ENCODE data around the gene SPOPL.
A peak's percentile ranks its signal among the peaks of the same experiment; 100 is the strongest.

SPOPL gene

DNA sequence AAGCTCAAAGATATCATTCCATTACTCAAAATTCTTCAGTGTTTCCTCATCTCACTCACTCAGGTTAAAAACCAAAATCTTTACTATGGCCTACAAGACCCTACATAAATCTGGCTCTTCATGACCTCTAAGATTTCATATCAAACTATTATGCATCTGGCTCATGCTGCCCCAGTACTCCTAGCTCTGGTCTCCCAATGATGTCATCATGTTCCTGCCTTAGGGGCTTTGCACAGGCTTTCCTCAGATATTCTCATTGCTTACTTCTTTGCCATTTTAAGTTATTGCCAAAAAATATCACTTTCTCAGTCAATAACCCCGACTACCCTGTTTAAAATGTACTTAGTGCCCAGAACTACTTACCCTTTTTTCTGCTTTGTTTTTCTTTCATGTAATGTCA is 33.0 kb upstream of the SPOPL start:
- ChIA-PET POLR2A (interaction anchor here (0.7 kb wide), 1 partner anchor 397 kb away, joined by 4 read pairs; no protein-coding TSS in a partner anchor), CTCF (no interaction called here)
- Histone ChIP-seq H3K27ac (ENCODE audit: extremely low read depth, low read depth, low read length) (no peak overlapping the region), H3K4me3 (ENCODE audit: low read depth, low read length) (no peak overlapping the region), H3K4me1 (ENCODE audit: control insufficient read depth, insufficient read depth, low read length) (no peaks in the 10 kb centered on the region), H3K9me3 (ENCODE audit: control insufficient read depth, insufficient read depth, low read depth, low read length) (no peaks in the 10 kb centered on the region), H3K36me3 (ENCODE audit: control insufficient read depth in 2 of 2, insufficient read depth in 1 of 2, low read length in 2 of 2) (no peaks in the 10 kb centered on the region; a peak in 1 of 3 replicates)
- TF ChIP-seq ZNF521 (tag by site-specific recombination; IDR thresholded peaks at IDR 0.05) (no peak), ZNF776 (tag by site-specific recombination; IDR thresholded peaks at IDR 0.05; ENCODE audit: borderline replicate concordance) (no peak), ZNF623 (tag by site-specific recombination; IDR thresholded peaks at IDR 0.05) (peak; percentile 41), ZNF335 (tag by site-specific recombination; conservative IDR thresholded peaks at IDR 0.05) (0 out of 2 replicates have a peak, but pooled peaks have one; percentile 14), ZNF792 (tag by site-specific recombination; IDR thresholded peaks at IDR 0.05) (no peak), ZNF132 (tag by site-specific recombination; IDR thresholded peaks at IDR 0.05; ENCODE audit: borderline replicate concordance) (no peak), ZNF768 (tag by site-specific recombination; IDR thresholded peaks at IDR 0.05) (no peak), MEIS1 (CRISPR knock-in tag; IDR thresholded peaks at IDR 0.05; ENCODE audit: borderline replicate concordance) (no peak), ZNF19 (tag by site-specific recombination; IDR thresholded peaks at IDR 0.05; ENCODE audit: low read depth) (no peak), ZBTB20 (tag by site-specific recombination; IDR thresholded peaks at IDR 0.05) (no peak)
- TF ChIP-seq, protein P1, sequence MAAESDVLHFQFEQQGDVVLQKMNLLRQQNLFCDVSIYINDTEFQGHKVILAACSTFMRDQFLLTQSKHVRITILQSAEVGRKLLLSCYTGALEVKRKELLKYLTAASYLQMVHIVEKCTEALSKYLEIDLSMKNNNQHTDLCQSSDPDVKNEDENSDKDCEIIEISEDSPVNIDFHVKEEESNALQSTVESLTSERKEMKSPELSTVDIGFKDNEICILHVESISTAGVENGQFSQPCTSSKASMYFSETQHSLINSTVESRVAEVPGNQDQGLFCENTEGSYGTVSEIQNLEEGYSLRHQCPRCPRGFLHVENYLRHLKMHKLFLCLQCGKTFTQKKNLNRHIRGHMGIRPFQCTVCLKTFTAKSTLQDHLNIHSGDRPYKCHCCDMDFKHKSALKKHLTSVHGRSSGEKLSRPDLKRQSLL (tag by site-specific recombination; IDR thresholded peaks at IDR 0.05), result no peak
- TF ChIP-seq, protein P2, sequence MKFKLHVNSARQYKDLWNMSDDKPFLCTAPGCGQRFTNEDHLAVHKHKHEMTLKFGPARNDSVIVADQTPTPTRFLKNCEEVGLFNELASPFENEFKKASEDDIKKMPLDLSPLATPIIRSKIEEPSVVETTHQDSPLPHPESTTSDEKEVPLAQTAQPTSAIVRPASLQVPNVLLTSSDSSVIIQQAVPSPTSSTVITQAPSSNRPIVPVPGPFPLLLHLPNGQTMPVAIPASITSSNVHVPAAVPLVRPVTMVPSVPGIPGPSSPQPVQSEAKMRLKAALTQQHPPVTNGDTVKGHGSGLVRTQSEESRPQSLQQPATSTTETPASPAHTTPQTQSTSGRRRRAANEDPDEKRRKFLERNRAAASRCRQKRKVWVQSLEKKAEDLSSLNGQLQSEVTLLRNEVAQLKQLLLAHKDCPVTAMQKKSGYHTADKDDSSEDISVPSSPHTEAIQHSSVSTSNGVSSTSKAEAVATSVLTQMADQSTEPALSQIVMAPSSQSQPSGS (tag by site-specific recombination; IDR thresholded peaks at IDR 0.05; ENCODE audit: low read depth), result peak; percentile 66

DNA sequence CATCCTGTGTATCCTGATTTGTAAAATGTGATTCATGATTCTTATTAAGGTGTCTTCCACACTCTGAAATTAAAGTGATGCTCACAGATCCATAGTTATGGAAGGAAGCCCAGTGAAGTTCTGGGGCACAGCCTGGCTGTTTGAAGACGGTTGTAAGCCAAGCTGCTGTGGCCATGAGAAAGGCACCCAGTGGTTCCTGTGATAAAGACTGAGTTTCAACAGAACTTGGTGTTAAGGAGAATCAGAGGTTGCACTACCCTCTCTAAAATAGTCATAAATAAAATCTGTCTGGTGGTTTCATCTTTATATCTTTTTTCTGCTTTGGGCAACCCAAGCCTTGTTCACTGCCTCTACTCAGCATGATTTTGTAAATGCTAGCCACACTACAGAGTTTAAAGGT is 32.2 kb upstream of the SPOPL start:
- no peaks in the 10 kb centered on the region for H3K9me3 ChIP-seq (ENCODE audit: control insufficient read depth, insufficient read depth, low read depth, low read length)
- H3K27ac ChIP-seq (ENCODE audit: extremely low read depth, low read depth, low read length), result no peak overlapping the region
- H3K4me3 ChIP-seq (ENCODE audit: low read depth, low read length), result no peak overlapping the region
- no peaks in the 10 kb centered on the region for H3K4me1 ChIP-seq (ENCODE audit: control insufficient read depth, insufficient read depth, low read length)
- no peaks in the 10 kb centered on the region; a peak in 1 of 3 replicates for H3K36me3 ChIP-seq (ENCODE audit: control insufficient read depth in 2 of 2, insufficient read depth in 1 of 2, low read length in 2 of 2)
- ChIA-PET POLR2A (no interaction called here), CTCF (no interaction called here)
- TF ChIP-seq GLIS2 (tag by site-specific recombination; IDR thresholded peaks at IDR 0.05) (no peak), EGR2 (tag by site-specific recombination; IDR thresholded peaks at IDR 0.05; ENCODE audit: low read depth) (no peak), ZSCAN16 (tag by site-specific recombination; IDR thresholded peaks at IDR 0.05) (no peak), WT1 (tag by site-specific recombination; IDR thresholded peaks at IDR 0.05) (no peak), ZFP69B (tag by site-specific recombination; IDR thresholded peaks at IDR 0.05) (no peak), ZNF670 (tag by site-specific recombination; IDR thresholded peaks at IDR 0.05; ENCODE audit: low read depth) (no peak), ZNF791 (tag by site-specific recombination; IDR thresholded peaks at IDR 0.05) (no peak), ZFP37 (tag by site-specific recombination; IDR thresholded peaks at IDR 0.05) (no peak), KLF7 (tag by site-specific recombination; IDR thresholded peaks at IDR 0.05; ENCODE audit: borderline replicate concordance) (no peak), ZNF596 (tag by site-specific recombination; IDR thresholded peaks at IDR 0.05) (no peak), ZNF112 (tag by site-specific recombination; IDR thresholded peaks at IDR 0.05) (no peak), ZNF16 (tag by site-specific recombination; IDR thresholded peaks at IDR 0.05; ENCODE audit: low read depth) (no peak)
- TF ChIP-seq, protein P3, sequence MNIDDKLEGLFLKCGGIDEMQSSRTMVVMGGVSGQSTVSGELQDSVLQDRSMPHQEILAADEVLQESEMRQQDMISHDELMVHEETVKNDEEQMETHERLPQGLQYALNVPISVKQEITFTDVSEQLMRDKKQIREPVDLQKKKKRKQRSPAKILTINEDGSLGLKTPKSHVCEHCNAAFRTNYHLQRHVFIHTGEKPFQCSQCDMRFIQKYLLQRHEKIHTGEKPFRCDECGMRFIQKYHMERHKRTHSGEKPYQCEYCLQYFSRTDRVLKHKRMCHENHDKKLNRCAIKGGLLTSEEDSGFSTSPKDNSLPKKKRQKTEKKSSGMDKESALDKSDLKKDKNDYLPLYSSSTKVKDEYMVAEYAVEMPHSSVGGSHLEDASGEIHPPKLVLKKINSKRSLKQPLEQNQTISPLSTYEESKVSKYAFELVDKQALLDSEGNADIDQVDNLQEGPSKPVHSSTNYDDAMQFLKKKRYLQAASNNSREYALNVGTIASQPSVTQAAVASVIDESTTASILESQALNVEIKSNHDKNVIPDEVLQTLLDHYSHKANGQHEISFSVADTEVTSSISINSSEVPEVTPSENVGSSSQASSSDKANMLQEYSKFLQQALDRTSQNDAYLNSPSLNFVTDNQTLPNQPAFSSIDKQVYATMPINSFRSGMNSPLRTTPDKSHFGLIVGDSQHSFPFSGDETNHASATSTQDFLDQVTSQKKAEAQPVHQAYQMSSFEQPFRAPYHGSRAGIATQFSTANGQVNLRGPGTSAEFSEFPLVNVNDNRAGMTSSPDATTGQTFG (tag by site-specific recombination; IDR thresholded peaks at IDR 0.05; ENCODE audit: borderline replicate concordance), result no peak
- TF ChIP-seq, protein P4, sequence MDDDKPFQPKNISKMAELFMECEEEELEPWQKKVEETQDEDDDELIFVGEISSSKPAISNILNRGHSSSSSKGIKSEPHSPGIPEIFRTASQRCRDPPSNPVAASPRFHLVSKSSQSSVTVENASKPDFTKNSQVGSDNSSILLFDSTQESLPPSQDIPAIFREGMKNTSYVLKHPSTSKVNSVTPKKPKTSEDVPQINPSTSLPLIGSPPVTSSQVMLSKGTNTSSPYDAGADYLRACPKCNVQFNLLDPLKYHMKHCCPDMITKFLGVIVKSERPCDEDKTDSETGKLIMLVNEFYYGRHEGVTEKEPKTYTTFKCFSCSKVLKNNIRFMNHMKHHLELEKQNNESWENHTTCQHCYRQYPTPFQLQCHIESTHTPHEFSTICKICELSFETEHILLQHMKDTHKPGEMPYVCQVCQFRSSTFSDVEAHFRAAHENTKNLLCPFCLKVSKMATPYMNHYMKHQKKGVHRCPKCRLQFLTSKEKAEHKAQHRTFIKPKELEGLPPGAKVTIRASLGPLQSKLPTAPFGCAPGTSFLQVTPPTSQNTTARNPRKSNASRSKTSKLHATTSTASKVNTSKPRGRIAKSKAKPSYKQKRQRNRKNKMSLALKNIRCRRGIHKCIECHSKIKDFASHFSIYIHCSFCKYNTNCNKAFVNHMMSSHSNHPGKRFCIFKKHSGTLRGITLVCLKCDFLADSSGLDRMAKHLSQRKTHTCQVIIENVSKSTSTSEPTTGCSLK (tag by site-specific recombination; IDR thresholded peaks at IDR 0.05), result no peak
- TF ChIP-seq, protein P5, sequence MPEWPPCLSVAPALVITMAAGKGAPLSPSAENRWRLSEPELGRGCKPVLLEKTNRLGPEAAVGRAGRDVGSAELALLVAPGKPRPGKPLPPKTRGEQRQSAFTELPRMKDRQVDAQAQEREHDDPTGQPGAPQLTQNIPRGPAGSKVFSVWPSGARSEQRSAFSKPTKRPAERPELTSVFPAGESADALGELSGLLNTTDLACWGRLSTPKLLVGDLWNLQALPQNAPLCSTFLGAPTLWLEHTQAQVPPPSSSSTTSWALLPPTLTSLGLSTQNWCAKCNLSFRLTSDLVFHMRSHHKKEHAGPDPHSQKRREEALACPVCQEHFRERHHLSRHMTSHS (tag by site-specific recombination; IDR thresholded peaks at IDR 0.05), result no peak
- TF ChIP-seq, protein P2 (tag by site-specific recombination; IDR thresholded peaks at IDR 0.05; ENCODE audit: low read depth), result no peak
